Adrenal gland (tissue), 5 donors: ENCODE data around the gene LETMD1.

ENCODE experiments used
- POLR2A ChIP-seq, 2 donors: fragments of 450-650 bp; IDR thresholded peaks; one replicate each; pipeline ENCODE4 v1.6.1; 2017; ENCODE audit warnings: antibody characterized with exemption in 2 of 2, mild to moderate bottlenecking in 2 of 2, moderate library complexity in 1 of 2
- TF ChIP-seq, protein P1 (sequence below), 6 experiments: fragments of 450-650 bp in 4 of 6; fragments of 200-600 bp in 2 of 6; sonication (generic) in 1 of 6; IDR thresholded peaks; 1 replicate in 5 of 6; 2 replicates in 1 of 6; pipeline versions ENCODE4 v1.5.1 to v1.8.0; 2016 to 2021; ENCODE audit warnings: antibody characterized with exemption in 6 of 6, mild to moderate bottlenecking in 2 of 6, moderate library complexity in 1 of 6
- donor health status: DM: no; HTN: no; CAD: no.

- TF ChIP-seq, protein P1, sequence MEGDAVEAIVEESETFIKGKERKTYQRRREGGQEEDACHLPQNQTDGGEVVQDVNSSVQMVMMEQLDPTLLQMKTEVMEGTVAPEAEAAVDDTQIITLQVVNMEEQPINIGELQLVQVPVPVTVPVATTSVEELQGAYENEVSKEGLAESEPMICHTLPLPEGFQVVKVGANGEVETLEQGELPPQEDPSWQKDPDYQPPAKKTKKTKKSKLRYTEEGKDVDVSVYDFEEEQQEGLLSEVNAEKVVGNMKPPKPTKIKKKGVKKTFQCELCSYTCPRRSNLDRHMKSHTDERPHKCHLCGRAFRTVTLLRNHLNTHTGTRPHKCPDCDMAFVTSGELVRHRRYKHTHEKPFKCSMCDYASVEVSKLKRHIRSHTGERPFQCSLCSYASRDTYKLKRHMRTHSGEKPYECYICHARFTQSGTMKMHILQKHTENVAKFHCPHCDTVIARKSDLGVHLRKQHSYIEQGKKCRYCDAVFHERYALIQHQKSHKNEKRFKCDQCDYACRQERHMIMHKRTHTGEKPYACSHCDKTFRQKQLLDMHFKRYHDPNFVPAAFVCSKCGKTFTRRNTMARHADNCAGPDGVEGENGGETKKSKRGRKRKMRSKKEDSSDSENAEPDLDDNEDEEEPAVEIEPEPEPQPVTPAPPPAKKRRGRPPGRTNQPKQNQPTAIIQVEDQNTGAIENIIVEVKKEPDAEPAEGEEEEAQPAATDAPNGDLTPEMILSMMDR (IDR thresholded peaks at IDR 0.05), result no peak
- no peak for TF ChIP-seq POLR2A (IDR thresholded peaks at IDR 0.05)
These were observed 42.5 kb upstream of the LETMD1 start for GRCh38 chr12:51005671-51006070.
